Mesenchymal stem cell (in vitro differentiated cells and primary cell): ENCODE measurements around the gene GPHN.

Experiments used
- DNase-seq: peaks from one replicate; pipeline ENCODE4 v3.0.0-alpha.2; 2013
- H2AFZ ChIP-seq: one replicate; pipeline ENCODE4 v1.6.1; 2013; ENCODE audit warnings: low read depth, mild to moderate bottlenecking, control low read depth, inconsistent platforms, low read length, moderate library complexity
- H2AK5ac ChIP-seq: 2 replicates; pipeline ENCODE4 v1.6.1; 2013; ENCODE audit warnings: low read length, moderate library complexity, mild to moderate bottlenecking, inconsistent platforms; ENCODE audit not compliant: severe bottlenecking
- H2BK120ac ChIP-seq: one replicate; pipeline ENCODE4 v1.6.1; 2013; ENCODE audit warnings: low read depth, mild to moderate bottlenecking, inconsistent platforms, low read length, moderate library complexity
- H2BK12ac ChIP-seq, 2 experiments: one replicate each; pipeline ENCODE4 v1.6.1; 2013; ENCODE audit warnings: inconsistent platforms in 2 of 2, low read length in 2 of 2, mild to moderate bottlenecking in 2 of 2, moderate library complexity in 2 of 2, control low read depth in 1 of 2
- H2BK15ac ChIP-seq: one replicate; pipeline ENCODE4 v1.6.1; 2013; ENCODE audit warnings: mild to moderate bottlenecking, low read depth, inconsistent platforms; ENCODE audit not compliant: poor library complexity, severe bottlenecking
- H2BK5ac ChIP-seq: 2 replicates; pipeline ENCODE4 v1.6.1; 2013; ENCODE audit warnings: low read depth, mild to moderate bottlenecking, low read length, control low read depth, inconsistent platforms; ENCODE audit not compliant: poor library complexity, severe bottlenecking
- H3K14ac ChIP-seq, 2 experiments: one replicate each; pipeline ENCODE4 v1.6.1; 2013; ENCODE audit warnings: inconsistent platforms in 2 of 2, low read length in 2 of 2, control low read depth in 1 of 2, mild to moderate bottlenecking in 1 of 2, moderate library complexity in 1 of 2
- H3K18ac ChIP-seq, 2 experiments: one replicate each; pipeline ENCODE4 v1.6.1; 2013; ENCODE audit warnings: inconsistent platforms in 2 of 2, low read length in 2 of 2, control low read depth in 1 of 2, low read depth in 1 of 2, mild to moderate bottlenecking in 1 of 2
- H3K23ac ChIP-seq, 2 experiments: one replicate each; pipeline ENCODE4 v1.6.1; 2013; ENCODE audit warnings: inconsistent platforms in 2 of 2, low read length in 2 of 2, mild to moderate bottlenecking in 2 of 2, moderate library complexity in 2 of 2, control low read depth in 1 of 2
- H3K27ac ChIP-seq: 2 replicates; pipeline ENCODE4 v1.5.1; 2013; ENCODE audit warnings: mild to moderate bottlenecking, moderate library complexity, low read length, control low read depth, inconsistent platforms; ENCODE audit not compliant: poor library complexity, severe bottlenecking
- H3K27me3 ChIP-seq, 2 experiments: 2 replicates each; pipeline versions ENCODE4 v1.6.1 to v1.7.0; 2013; ENCODE audit warnings: low read length in 2 of 2, mild to moderate bottlenecking in 2 of 2, moderate library complexity in 2 of 2, control low read depth in 1 of 2, inconsistent platforms in 1 of 2; ENCODE audit not compliant: control insufficient read depth in 1 of 2, insufficient read depth in 1 of 2
- H3K36me3 ChIP-seq, 2 experiments: 2 replicates each; pipeline versions ENCODE4 v1.6.1 to v1.7.0; 2013; ENCODE audit warnings: low read length in 2 of 2, control low read depth in 1 of 2, inconsistent platforms in 1 of 2, low read depth in 1 of 2, mild to moderate bottlenecking in 1 of 2; ENCODE audit not compliant: insufficient read depth in 2 of 2, control insufficient read depth in 1 of 2
- H3K4ac ChIP-seq, 2 experiments: one replicate each; pipeline ENCODE4 v1.6.1; 2013; ENCODE audit warnings: inconsistent platforms in 2 of 2, low read length in 2 of 2, mild to moderate bottlenecking in 2 of 2, moderate library complexity in 2 of 2, control low read depth in 1 of 2, low read depth in 1 of 2
- H3K4me1 ChIP-seq: 2 replicates; pipeline ENCODE4 v1.6.1; 2013; ENCODE audit warnings: low read depth, low read length, control low read depth; ENCODE audit not compliant: control insufficient read depth, insufficient read depth
- H3K4me2 ChIP-seq: 2 replicates; pipeline ENCODE4 v1.6.1; 2013; ENCODE audit warnings: low read length, mild to moderate bottlenecking, inconsistent platforms; ENCODE audit not compliant: poor library complexity, severe bottlenecking
- H3K4me3 ChIP-seq, 2 experiments: 2 replicates each; pipeline versions ENCODE4 v1.5.1 to v1.7.0; 2013; ENCODE audit warnings: low read length in 2 of 2, mild to moderate bottlenecking in 2 of 2, control low read depth in 1 of 2, low read depth in 1 of 2; ENCODE audit not compliant: insufficient read depth in 1 of 2
- H3K79me1 ChIP-seq: replicated peaks from 2 replicates; pipeline ENCODE4 v1.6.1; 2013; ENCODE audit warnings: mild to moderate bottlenecking, control low read depth, low read length, inconsistent platforms; ENCODE audit not compliant: poor library complexity, severe bottlenecking
- H3K9ac ChIP-seq: 2 replicates; pipeline ENCODE4 v1.7.0; 2013; ENCODE audit warnings: mild to moderate bottlenecking, low read length, moderate library complexity
- H3K9me3 ChIP-seq: 2 replicates; pipeline ENCODE4 v1.7.0; 2013; ENCODE audit warnings: mild to moderate bottlenecking, low read length; ENCODE audit not compliant: control insufficient read depth
- H4K8ac ChIP-seq: one replicate; pipeline ENCODE4 v1.6.1; 2013; ENCODE audit warnings: inconsistent platforms, mild to moderate bottlenecking, low read length, moderate library complexity
- H4K91ac ChIP-seq: one replicate; pipeline ENCODE4 v1.6.1; 2013; ENCODE audit warnings: mild to moderate bottlenecking, low read length, inconsistent platforms
- WGBS: methylation state at CpG from one replicate; pipeline ENCODE4 v1.1.7; 2013; ENCODE audit warnings: mixed read lengths; 5-methylcytosine and 5-hydroxymethylcytosine counted together

GPHN gene

GRCh38 chr14:67225523-67225922 is 717.6 kb downstream of the GPHN start:
- no peak overlapping the region for H3K4me3 ChIP-seq
- no peak overlapping the region for H3K27ac ChIP-seq
- 100% methylated on average over 2 of the region's 4 CpGs for WGBS
- no peaks in the 10 kb centered on the region for H3K27me3 ChIP-seq
- H3K18ac ChIP-seq, result no peak overlapping the region
- H2BK15ac ChIP-seq, result no peak overlapping the region
- H4K8ac ChIP-seq, result no peak overlapping the region
- H3K23ac ChIP-seq, result no peak overlapping the region
- no peaks in the 10 kb centered on the region for H3K36me3 ChIP-seq
- no peak overlapping the region for H3K9ac ChIP-seq
- H2AK5ac ChIP-seq, result no peak overlapping the region
- H4K91ac ChIP-seq, result no peak overlapping the region
- H2BK120ac ChIP-seq, result no peak overlapping the region
- no peak for DNase-seq
- H3K79me1 ChIP-seq, result no peaks in the 10 kb centered on the region
- H3K4me2 ChIP-seq, result no peak overlapping the region
- H3K9me3 ChIP-seq, result no peaks in the 10 kb centered on the region
- H2AFZ ChIP-seq, result peak overlapping the region; percentile 39
- no peak overlapping the region for H2BK5ac ChIP-seq
- peak overlapping the region in 1 of 2 experiments; percentile 79 for H3K14ac ChIP-seq
- H2BK12ac ChIP-seq, result no peak overlapping the region
- H3K4ac ChIP-seq, result no peak overlapping the region
- peaks cover 5% of the 10 kb centered on the region for H3K4me1 ChIP-seq

GRCh38 chr14:67228325-67228984 is 720.5 kb downstream of the GPHN start:
- no peak for DNase-seq
- Histone ChIP-seq H3K4me3 (peak overlapping the region in 1 of 2 experiments; percentile 64), H3K23ac (no peak overlapping the region), H3K4me2 (no peak overlapping the region), H3K36me3 (no peaks in the 10 kb centered on the region), H3K14ac (no peak overlapping the region), H2BK12ac (no peak overlapping the region), H3K27ac (no peak overlapping the region), H2AFZ (no peak overlapping the region), H3K79me1 (no peaks in the 10 kb centered on the region), H3K4me1 (no peaks in the 10 kb centered on the region), H2BK5ac (no peak overlapping the region), H3K9ac (peak overlapping the region; percentile 88), H4K8ac (no peak overlapping the region), H3K4ac (no peak overlapping the region), H3K9me3 (no peaks in the 10 kb centered on the region), H2BK15ac (no peak overlapping the region), H4K91ac (no peak overlapping the region), H2AK5ac (no peak overlapping the region), H2BK120ac (no peak overlapping the region), H3K18ac (no peak overlapping the region), H3K27me3 (no peaks in the 10 kb centered on the region)
- 69% methylated on average over 2 of the region's 3 CpGs for whole genome bisulfite sequencing
